Ascending aorta (tissue), 2 donors: ENCODE data around the gene SLC6A11. TPM values are rescaled to one million over a fixed set of nuclear protein-coding genes. Genes with fewer than 3 reads are reported as not detected.

Experiments
- DNase-seq, 2 donors: peaks; one replicate each; pipeline ENCODE4 v3.0.0-alpha.2; 2019; ENCODE audit warnings: low spot score in 2 of 2
- H3K27ac ChIP-seq, 2 donors: fragments of 200-600 bp; sonication (generic); one replicate each; pipeline ENCODE4 v1.5.1; 2016 to 2017; ENCODE audit warnings: mild to moderate bottlenecking in 1 of 2
- H3K27me3 ChIP-seq: fragments of 200-600 bp; sonication (generic); one replicate; pipeline ENCODE4 v1.5.1; 2017
- H3K36me3 ChIP-seq, 2 donors: fragments of 200-600 bp; sonication (generic); one replicate each; pipeline ENCODE4 v1.5.1; 2016
- H3K4me1 ChIP-seq, 2 donors: fragments of 200-600 bp; sonication (generic); one replicate each; pipeline ENCODE4 v1.5.1; 2016 to 2017; ENCODE audit warnings: mild to moderate bottlenecking in 1 of 2
- H3K4me3 ChIP-seq, 2 donors: fragments of 200-600 bp; sonication (generic); one replicate each; pipeline ENCODE4 v1.5.1; 2016 to 2017; ENCODE audit warnings: mild to moderate bottlenecking in 1 of 2
- H3K9me3 ChIP-seq, 2 donors: fragments of 200-600 bp; sonication (generic); one replicate each; pipeline ENCODE4 v1.5.1; 2016
- intact Hi-C: fragments of 100-400 bp; cut with DNase I; formaldehyde crosslinking; loops from one replicate; pipeline ENCODE4 v1.15.1; 2023
- total RNA-seq: library from RNA; depleted of rRNA; stranded (reverse); fragments of >200 nt; gene quantifications from one replicate; pipeline ENCODE4 v1.1.0, GENCODE V29; 2016
- TF ChIP-seq, protein P1 (sequence below), 3 experiments: fragments of 200-600 bp in 2 of 3; fragments of 450-650 bp in 1 of 3; sonication (generic) in 2 of 3; IDR thresholded peaks; one replicate each; pipeline ENCODE4 v1.5.1; 2016 to 2019; ENCODE audit warnings: antibody characterized with exemption in 3 of 3, mild to moderate bottlenecking in 1 of 3, moderate library complexity in 1 of 3

The SLC6A11 gene
- total RNA-seq, 1 donor from 2014 or later: not detected

DNA sequence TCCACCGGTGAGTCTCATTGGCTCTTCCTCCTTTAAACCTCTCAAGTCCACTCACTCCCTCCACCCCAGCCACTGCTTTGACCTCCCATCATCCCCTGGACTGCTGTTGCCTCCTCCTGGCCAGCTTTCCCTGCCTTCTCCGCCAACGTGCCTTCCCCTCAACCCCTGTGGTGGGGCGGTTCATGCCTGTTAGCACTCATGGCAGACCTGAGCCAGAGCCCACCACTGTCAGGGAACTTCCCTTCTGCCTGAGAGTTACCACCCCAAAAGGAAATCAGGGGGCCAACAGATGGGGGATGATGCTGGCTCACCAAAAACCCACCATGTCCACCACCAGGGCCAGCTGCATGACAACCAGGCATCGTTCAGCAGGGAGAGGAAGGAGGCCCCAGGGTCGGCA lies 132.3 kb downstream of the SLC6A11 start:
- no peak for DNase-seq
- TF ChIP-seq, protein P1, sequence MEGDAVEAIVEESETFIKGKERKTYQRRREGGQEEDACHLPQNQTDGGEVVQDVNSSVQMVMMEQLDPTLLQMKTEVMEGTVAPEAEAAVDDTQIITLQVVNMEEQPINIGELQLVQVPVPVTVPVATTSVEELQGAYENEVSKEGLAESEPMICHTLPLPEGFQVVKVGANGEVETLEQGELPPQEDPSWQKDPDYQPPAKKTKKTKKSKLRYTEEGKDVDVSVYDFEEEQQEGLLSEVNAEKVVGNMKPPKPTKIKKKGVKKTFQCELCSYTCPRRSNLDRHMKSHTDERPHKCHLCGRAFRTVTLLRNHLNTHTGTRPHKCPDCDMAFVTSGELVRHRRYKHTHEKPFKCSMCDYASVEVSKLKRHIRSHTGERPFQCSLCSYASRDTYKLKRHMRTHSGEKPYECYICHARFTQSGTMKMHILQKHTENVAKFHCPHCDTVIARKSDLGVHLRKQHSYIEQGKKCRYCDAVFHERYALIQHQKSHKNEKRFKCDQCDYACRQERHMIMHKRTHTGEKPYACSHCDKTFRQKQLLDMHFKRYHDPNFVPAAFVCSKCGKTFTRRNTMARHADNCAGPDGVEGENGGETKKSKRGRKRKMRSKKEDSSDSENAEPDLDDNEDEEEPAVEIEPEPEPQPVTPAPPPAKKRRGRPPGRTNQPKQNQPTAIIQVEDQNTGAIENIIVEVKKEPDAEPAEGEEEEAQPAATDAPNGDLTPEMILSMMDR (IDR thresholded peaks at IDR 0.05): no peak
- intact Hi-C loops: loop anchor here (5.0 kb wide), 1 partner anchor 389 kb away; no protein-coding TSS in a partner anchor

DNA sequence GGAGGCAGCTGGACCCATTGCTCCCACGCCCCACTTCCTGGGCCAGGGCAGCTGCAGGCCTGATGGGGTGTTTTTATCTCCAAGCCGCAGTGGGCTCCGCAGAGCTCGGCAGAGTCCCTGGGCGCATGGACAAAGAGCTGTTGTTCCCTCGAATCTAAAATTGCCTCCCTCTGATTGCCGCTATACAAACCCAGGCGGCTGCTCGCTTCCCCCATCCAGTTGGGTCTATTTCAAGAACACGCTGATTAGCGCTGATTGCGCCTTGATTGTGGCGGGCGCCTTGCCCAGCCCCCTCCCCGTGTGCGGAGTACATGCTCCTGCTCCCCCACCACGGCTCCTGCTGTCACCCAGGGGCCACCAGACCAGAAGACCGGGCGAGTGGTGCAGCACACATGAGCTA lies 133.2 kb downstream of the SLC6A11 start:
- Histone ChIP-seq H3K36me3 (no peaks in the 10 kb centered on the region), H3K4me3 (no peak overlapping the region), H3K27ac (no peak overlapping the region), H3K27me3 (no peaks in the 10 kb centered on the region), H3K9me3 (no peaks in the 10 kb centered on the region), H3K4me1 (no peaks in the 10 kb centered on the region)
- no peak for DNase-seq
- intact Hi-C loops: loop anchor here (5.0 kb wide), 1 partner anchor 388 kb away; no protein-coding TSS in a partner anchor
- TF ChIP-seq, protein P1 (IDR thresholded peaks at IDR 0.05): no peak

More for the DNA sequence above, 132.3 kb downstream of the SLC6A11 start:
- H3K36me3 ChIP-seq: no peaks in the 10 kb centered on the region
- no peak overlapping the region for H3K4me3 ChIP-seq
- no peak overlapping the region for H3K27ac ChIP-seq
- H3K9me3 ChIP-seq: no peaks in the 10 kb centered on the region
- H3K27me3 ChIP-seq: no peaks in the 10 kb centered on the region
- no peaks in the 10 kb centered on the region for H3K4me1 ChIP-seq

DNA sequence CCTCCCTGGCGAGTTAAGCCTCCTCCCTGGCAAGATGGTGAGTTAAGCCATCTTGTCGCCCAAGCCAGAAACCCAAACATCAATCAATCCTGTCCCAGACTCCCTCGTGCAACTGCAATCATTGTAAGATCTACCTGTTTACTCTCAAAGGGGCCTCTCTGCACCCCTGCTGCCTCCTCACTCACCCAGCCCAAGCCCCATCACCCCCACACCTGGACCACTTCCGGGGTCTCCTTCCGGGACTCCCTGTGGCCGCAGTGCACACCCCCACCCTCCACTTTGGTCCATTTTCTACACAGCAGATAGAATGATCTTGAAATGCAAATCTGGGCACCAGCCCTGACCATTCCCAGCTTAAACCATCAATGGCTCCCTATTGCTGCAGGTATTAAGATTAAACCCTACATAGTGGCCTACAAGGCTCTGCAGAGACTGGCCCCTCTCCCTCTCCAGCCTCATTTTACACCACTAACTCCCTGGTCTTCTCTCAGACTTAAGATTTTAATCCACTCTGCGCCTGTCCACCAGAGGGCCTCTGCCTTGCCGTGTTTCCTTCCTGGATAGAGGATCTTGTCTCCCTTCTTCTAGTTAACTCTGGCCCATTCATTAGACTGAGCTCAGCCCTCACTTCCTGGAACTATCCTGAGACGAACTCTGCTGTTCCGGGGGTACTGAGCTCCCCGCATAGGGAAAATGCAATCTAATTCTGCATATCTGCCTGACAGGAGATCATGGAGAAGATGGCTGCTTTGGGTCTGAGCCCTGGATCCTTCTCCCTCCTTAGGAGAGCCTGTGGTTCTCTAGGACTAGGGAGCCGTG lies 134.7 kb downstream of the SLC6A11 start:
- Histone ChIP-seq H3K27me3 (no peaks in the 10 kb centered on the region), H3K4me3 (no peak overlapping the region), H3K36me3 (no peaks in the 10 kb centered on the region), H3K9me3 (no peaks in the 10 kb centered on the region), H3K27ac (no peak overlapping the region), H3K4me1 (no peaks in the 10 kb centered on the region)
- TF ChIP-seq, protein P1 (IDR thresholded peaks at IDR 0.05): peak in 2 of 3 experiments; percentile 22 to 43
- intact Hi-C loops: no loop called here
- DNase-seq: no peak

DNA sequence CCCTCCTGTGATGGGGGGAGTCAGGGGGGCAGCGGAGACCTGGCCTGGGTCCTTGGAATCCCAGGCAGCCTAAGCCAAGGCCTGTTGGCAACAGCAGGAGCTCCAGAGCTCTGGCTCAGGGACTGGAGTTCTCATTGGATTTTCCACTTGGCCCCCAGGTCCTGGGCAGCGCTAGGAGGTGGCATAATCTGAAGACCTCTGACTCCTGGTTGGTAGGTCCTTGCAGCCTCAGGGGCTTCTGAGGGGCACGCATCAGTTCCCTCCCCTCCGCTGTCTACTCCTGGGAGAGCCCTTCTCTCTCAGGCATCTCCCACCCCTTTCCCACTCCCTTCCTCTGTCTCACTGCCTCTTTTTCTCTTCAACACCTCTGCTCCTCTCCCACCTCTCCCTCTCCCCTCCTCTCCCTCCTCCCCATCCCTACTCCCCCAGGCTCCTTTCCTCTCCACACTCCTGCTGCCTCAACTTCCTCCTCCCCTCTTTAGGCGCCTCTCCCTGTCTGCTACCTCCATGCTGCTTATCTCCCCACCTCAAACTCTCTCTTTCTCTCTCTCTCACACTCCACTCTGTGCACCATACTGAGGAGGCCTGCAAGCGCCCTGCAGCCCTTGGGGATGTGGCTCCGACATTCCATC lies 135.4 kb downstream of the SLC6A11 start:
- H3K27ac ChIP-seq: no peak overlapping the region
- no peaks in the 10 kb centered on the region for H3K9me3 ChIP-seq
- no peaks in the 10 kb centered on the region for H3K27me3 ChIP-seq
- H3K36me3 ChIP-seq: no peaks in the 10 kb centered on the region
- DNase-seq: no peak
- intact Hi-C loops: no loop called here
- no peaks in the 10 kb centered on the region for H3K4me1 ChIP-seq
- H3K4me3 ChIP-seq: no peak overlapping the region
- TF ChIP-seq, protein P1 (IDR thresholded peaks at IDR 0.05): no peak

DNA sequence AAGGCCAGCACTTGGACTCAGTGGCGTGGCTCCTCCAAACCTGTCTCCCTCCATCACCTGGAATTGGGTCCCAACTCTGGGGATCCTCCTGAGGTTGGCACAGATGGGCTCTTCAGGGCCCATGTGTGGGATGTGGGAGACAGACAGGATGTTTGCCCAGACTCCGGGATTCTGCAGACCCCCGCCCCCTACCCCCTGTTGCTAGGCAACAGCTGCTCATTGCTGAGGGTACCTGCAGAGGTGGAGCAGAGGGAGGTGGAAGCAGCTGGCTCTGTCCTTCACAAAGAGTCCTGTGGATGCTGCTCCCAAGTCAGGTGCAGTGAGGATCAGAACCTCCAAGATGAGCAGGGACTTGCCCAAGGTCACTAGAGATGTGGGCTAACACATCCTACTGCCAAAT lies 136.5 kb downstream of the SLC6A11 start:
- Histone ChIP-seq H3K4me3 (no peak overlapping the region), H3K36me3 (no peaks in the 10 kb centered on the region), H3K4me1 (no peaks in the 10 kb centered on the region), H3K27me3 (no peaks in the 10 kb centered on the region), H3K9me3 (no peaks in the 10 kb centered on the region), H3K27ac (no peak overlapping the region)
- DNase-seq: no peak
- TF ChIP-seq, protein P1 (IDR thresholded peaks at IDR 0.05): no peak
- intact Hi-C loops: no loop called here
